ENCODE data around the gene URB2. TPM values are rescaled to one million over a fixed set of nuclear protein-coding genes. Genes with fewer than 3 reads are reported as not detected.

The URB2 gene
- total and polyA plus RNA-seq, 2 of the 13 experiments (the other 11 are each of a cell fraction or from before 2014, with no cell fraction given): 4.0 to 17.6 TPM

DNA sequence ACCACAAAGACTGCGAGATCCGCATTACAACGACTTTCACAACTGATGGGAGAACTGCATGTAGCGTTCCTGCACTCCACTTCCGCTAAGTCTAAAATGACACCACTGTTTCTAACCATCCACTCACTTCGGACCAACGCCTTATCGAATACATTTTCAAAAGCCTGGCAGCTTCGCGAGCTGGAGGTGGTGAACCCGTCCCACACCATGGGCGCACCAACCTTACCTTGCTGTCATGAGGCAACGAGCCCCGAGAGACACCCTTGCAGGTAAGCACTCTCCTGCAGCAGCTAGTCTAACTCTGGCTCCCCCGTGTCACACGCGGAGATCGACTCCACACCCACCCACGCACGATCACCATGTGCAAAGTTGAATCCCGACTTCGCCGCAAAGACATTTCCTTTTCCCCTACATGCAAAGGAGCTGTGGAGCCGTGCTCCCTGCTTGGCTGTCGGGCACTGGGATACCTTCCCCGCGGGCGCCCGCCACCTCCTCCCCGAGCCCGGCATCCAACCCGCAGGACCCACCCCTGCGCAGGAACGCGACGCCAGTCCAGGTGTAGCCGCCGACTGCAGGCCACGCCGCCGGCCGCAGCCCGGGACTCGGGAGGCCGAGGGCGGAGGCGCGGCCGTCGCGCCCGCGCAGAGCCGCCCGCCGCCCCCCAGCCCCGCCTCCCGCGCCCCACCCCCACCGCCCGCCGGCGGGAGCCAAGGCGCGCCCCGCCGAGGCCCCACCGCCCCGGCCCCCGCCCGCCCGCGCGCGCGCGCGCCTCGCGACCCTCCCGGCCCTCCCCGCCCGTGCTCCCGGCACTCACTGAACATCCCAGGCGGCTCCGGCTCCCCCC is 754 bp upstream of the URB2 start (continued):
- TF ChIP-seq ZNF292 (CRISPR knock-in tag; IDR thresholded peaks at IDR 0.05; ENCODE audit: borderline replicate concordance, low read depth): 0 out of 2 replicates have a peak, but pooled peaks have one; percentile 24
- no peak for TF ChIP-seq SRSF9 (IDR thresholded peaks at IDR 0.05; ENCODE audit: borderline replicate concordance, insufficient read depth, low read depth, low read length, poor library complexity, severe bottlenecking)
- TF ChIP-seq, protein P1, sequence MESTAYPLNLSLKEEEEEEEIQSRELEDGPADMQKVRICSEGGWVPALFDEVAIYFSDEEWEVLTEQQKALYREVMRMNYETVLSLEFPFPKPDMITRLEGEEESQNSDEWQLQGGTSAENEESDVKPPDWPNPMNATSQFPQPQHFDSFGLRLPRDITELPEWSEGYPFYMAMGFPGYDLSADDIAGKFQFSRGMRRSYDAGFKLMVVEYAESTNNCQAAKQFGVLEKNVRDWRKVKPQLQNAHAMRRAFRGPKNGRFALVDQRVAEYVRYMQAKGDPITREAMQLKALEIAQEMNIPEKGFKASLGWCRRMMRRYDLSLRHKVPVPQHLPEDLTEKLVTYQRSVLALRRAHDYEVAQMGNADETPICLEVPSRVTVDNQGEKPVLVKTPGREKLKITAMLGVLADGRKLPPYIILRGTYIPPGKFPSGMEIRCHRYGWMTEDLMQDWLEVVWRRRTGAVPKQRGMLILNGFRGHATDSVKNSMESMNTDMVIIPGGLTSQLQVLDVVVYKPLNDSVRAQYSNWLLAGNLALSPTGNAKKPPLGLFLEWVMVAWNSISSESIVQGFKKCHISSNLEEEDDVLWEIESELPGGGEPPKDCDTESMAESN (CRISPR knock-in tag; conservative IDR thresholded peaks at IDR 0.05): 0 out of 2 replicates have a peak, but pooled peaks have one; percentile 17
- TF ChIP-seq ZBTB38 (CRISPR knock-in tag; IDR thresholded peaks at IDR 0.05): peak; percentile 46; the same call in 1 of the 2 replicates
- TF ChIP-seq JUN (CRISPR knock-in tag; IDR thresholded peaks at IDR 0.05): 0 out of 2 replicates have a peak, but pooled peaks have one; percentile 18
- TF ChIP-seq, protein P2, sequence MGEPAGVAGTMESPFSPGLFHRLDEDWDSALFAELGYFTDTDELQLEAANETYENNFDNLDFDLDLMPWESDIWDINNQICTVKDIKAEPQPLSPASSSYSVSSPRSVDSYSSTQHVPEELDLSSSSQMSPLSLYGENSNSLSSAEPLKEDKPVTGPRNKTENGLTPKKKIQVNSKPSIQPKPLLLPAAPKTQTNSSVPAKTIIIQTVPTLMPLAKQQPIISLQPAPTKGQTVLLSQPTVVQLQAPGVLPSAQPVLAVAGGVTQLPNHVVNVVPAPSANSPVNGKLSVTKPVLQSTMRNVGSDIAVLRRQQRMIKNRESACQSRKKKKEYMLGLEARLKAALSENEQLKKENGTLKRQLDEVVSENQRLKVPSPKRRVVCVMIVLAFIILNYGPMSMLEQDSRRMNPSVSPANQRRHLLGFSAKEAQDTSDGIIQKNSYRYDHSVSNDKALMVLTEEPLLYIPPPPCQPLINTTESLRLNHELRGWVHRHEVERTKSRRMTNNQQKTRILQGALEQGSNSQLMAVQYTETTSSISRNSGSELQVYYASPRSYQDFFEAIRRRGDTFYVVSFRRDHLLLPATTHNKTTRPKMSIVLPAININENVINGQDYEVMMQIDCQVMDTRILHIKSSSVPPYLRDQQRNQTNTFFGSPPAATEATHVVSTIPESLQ (CRISPR knock-in tag; conservative IDR thresholded peaks at IDR 0.05): no peak
- TF ChIP-seq, protein P3, sequence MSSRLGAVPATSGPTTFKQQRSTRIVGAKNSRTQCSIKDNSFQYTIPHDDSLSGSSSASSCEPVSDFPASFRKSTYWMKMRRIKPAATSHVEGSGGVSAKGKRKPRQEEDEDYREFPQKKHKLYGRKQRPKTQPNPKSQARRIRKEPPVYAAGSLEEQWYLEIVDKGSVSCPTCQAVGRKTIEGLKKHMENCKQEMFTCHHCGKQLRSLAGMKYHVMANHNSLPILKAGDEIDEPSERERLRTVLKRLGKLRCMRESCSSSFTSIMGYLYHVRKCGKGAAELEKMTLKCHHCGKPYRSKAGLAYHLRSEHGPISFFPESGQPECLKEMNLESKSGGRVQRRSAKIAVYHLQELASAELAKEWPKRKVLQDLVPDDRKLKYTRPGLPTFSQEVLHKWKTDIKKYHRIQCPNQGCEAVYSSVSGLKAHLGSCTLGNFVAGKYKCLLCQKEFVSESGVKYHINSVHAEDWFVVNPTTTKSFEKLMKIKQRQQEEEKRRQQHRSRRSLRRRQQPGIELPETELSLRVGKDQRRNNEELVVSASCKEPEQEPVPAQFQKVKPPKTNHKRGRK (CRISPR knock-in tag; IDR thresholded peaks at IDR 0.05): no peak
- TF ChIP-seq NFE2 (CRISPR knock-in tag; IDR thresholded peaks at IDR 0.05): no peak
- no peak for TF ChIP-seq SATB2 (CRISPR knock-in tag; IDR thresholded peaks at IDR 0.05)
- TF ChIP-seq SRF (IDR thresholded peaks at IDR 0.05; ENCODE audit: low read depth, low read length): no peak
- no peak for TF ChIP-seq KLF15 (CRISPR knock-in tag; IDR thresholded peaks at IDR 0.05; ENCODE audit: borderline replicate concordance)
- TF ChIP-seq, protein P4, sequence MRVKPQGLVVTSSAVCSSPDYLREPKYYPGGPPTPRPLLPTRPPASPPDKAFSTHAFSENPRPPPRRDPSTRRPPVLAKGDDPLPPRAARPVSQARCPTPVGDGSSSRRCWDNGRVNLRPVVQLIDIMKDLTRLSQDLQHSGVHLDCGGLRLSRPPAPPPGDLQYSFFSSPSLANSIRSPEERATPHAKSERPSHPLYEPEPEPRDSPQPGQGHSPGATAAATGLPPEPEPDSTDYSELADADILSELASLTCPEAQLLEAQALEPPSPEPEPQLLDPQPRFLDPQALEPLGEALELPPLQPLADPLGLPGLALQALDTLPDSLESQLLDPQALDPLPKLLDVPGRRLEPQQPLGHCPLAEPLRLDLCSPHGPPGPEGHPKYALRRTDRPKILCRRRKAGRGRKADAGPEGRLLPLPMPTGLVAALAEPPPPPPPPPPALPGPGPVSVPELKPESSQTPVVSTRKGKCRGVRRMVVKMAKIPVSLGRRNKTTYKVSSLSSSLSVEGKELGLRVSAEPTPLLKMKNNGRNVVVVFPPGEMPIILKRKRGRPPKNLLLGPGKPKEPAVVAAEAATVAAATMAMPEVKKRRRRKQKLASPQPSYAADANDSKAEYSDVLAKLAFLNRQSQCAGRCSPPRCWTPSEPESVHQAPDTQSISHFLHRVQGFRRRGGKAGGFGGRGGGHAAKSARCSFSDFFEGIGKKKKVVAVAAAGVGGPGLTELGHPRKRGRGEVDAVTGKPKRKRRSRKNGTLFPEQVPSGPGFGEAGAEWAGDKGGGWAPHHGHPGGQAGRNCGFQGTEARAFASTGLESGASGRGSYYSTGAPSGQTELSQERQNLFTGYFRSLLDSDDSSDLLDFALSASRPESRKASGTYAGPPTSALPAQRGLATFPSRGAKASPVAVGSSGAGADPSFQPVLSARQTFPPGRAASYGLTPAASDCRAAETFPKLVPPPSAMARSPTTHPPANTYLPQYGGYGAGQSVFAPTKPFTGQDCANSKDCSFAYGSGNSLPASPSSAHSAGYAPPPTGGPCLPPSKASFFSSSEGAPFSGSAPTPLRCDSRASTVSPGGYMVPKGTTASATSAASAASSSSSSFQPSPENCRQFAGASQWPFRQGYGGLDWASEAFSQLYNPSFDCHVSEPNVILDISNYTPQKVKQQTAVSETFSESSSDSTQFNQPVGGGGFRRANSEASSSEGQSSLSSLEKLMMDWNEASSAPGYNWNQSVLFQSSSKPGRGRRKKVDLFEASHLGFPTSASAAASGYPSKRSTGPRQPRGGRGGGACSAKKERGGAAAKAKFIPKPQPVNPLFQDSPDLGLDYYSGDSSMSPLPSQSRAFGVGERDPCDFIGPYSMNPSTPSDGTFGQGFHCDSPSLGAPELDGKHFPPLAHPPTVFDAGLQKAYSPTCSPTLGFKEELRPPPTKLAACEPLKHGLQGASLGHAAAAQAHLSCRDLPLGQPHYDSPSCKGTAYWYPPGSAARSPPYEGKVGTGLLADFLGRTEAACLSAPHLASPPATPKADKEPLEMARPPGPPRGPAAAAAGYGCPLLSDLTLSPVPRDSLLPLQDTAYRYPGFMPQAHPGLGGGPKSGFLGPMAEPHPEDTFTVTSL (CRISPR knock-in tag; IDR thresholded peaks at IDR 0.05; ENCODE audit: borderline replicate concordance): no peak
